NB4 (cell line): ENCODE results near the gene ZNF442.

Experiments used
- MYC ChIP-seq: IDR thresholded peaks from 2 replicates; pipeline ENCODE4 v1.6.1; 2011; ENCODE audit warnings: low read depth, low read length
- POLR2A ChIP-seq: IDR thresholded peaks from 2 replicates; pipeline ENCODE4 v1.6.1; 2011; ENCODE audit warnings: mild to moderate bottlenecking; ENCODE audit not compliant: insufficient read length; ENCODE audit errors: extremely low read depth
- TF ChIP-seq, protein P1 (sequence below): IDR thresholded peaks from one replicate; pipeline ENCODE4 v1.5.1; 2012; ENCODE audit warnings: low read depth, low read length
- TF ChIP-seq, protein P2 (sequence below): IDR thresholded peaks from 2 replicates; pipeline ENCODE4 v1.6.1; 2011; ENCODE audit warnings: low read depth, low read length

DNA sequence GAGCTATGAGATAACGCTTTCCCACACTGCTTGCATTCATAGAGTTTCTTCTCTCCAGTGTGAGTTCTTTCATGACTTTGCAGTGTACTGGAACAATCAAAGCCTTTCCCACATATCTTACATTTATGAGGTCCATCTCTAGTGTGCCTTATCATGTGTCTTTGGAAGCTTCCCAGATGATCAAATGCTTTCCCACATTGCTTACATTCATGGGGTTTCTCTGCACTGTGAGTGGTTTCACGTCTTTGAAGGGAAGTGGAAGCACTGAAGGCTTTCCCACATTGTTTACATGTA lies 14.9 kb upstream of the ZNF442 start:
- TF ChIP-seq POLR2A (no peak), MYC (no peak)
- TF ChIP-seq, protein P1, sequence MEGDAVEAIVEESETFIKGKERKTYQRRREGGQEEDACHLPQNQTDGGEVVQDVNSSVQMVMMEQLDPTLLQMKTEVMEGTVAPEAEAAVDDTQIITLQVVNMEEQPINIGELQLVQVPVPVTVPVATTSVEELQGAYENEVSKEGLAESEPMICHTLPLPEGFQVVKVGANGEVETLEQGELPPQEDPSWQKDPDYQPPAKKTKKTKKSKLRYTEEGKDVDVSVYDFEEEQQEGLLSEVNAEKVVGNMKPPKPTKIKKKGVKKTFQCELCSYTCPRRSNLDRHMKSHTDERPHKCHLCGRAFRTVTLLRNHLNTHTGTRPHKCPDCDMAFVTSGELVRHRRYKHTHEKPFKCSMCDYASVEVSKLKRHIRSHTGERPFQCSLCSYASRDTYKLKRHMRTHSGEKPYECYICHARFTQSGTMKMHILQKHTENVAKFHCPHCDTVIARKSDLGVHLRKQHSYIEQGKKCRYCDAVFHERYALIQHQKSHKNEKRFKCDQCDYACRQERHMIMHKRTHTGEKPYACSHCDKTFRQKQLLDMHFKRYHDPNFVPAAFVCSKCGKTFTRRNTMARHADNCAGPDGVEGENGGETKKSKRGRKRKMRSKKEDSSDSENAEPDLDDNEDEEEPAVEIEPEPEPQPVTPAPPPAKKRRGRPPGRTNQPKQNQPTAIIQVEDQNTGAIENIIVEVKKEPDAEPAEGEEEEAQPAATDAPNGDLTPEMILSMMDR, result no peak
- TF ChIP-seq, protein P2, sequence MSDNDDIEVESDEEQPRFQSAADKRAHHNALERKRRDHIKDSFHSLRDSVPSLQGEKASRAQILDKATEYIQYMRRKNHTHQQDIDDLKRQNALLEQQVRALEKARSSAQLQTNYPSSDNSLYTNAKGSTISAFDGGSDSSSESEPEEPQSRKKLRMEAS, result no peak
